ENCODE results near the gene PNPLA5.
A peak's percentile ranks its signal among the peaks of the same experiment; 100 is the strongest.

Gene PNPLA5

DNA sequence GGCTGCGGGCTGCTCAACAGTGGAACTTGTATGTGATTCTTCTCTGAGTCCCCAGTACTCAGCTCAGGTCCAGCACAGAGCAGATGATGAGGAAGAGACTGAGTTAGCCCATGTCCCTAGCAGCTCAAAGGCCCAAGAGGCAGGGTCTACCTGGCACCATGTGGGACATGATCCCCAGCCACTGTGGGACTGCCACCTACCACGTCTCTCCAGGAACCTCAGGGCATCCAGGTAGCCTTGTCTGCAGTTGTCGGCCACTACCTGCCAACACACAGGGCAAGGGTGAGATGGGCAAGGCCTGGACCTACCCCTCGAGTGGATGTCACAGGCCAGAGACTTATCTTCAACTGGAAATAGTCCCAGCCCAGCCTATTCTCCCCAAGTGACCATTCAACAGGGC lies 4.4 kb downstream of the PNPLA5 start:
- TF ChIP-seq CTCF (IDR thresholded peaks at IDR 0.05; ENCODE audit: low read depth, low read length, missing control alignments): no peak
- no peak for DNase-seq
- no peak overlapping the region for H3K27ac ChIP-seq
- in situ Hi-C loops (cut with HindIII; ENCODE audit: low pct_ligation_motif_present, low sequenced_read_pairs): no loop called here
- no peaks in the 10 kb centered on the region for H3K36me3 ChIP-seq (replicated peaks)
- H3K4me3 ChIP-seq (ENCODE audit: low read depth, low read length): no peak overlapping the region
- H3K27me3 ChIP-seq (replicated peaks): peaks cover 28% of the 10 kb centered on the region

DNA sequence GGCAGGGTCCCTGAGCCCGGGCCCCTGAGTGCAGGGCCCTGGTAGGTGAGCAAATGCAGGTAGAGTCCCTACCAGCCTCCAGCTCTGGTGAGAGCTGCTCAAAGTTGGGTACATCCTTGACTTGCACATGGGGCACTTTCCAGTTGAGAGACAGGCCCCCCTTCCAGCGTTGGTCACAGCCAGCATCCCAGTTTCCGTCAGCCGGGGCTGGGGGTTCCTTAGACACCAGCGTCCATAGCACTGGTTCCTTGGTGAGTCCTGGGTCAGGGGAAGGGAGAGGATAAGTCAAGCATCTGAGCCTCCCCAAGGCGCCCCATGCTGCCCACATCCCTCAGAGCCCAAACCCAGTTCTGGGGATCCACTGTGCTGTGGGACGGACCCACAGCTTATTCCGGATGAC lies 5.6 kb downstream of the PNPLA5 start:
- H3K36me3 ChIP-seq (replicated peaks): no peaks in the 10 kb centered on the region
- in situ Hi-C loops (cut with HindIII; ENCODE audit: low pct_ligation_motif_present, low sequenced_read_pairs): no loop called here

GRCh38 chr22:43885786-43886185 lies 6.0 kb downstream of the PNPLA5 start:
- Histone ChIP-seq H3K4me3 (ENCODE audit: low read depth, low read length) (no peak overlapping the region), H3K36me3 (replicated peaks) (no peaks in the 10 kb centered on the region), H3K27ac (no peak overlapping the region), H3K27me3 (replicated peaks) (peaks cover 12% of the 10 kb centered on the region)
- DNase-seq: no peak
- no peak for TF ChIP-seq CTCF (IDR thresholded peaks at IDR 0.05; ENCODE audit: low read depth, low read length, missing control alignments)
- in situ Hi-C loops (cut with HindIII; ENCODE audit: low pct_ligation_motif_present, low sequenced_read_pairs): no loop called here

More for the DNA sequence above, 5.6 kb downstream of the PNPLA5 start:
- no peak overlapping the region for H3K4me3 ChIP-seq (ENCODE audit: low read depth, low read length)
- peaks cover 17% of the 10 kb centered on the region for H3K27me3 ChIP-seq (replicated peaks)
- TF ChIP-seq CTCF (IDR thresholded peaks at IDR 0.05; ENCODE audit: low read depth, low read length, missing control alignments): no peak
- DNase-seq: no peak
- no peak overlapping the region for H3K27ac ChIP-seq

DNA sequence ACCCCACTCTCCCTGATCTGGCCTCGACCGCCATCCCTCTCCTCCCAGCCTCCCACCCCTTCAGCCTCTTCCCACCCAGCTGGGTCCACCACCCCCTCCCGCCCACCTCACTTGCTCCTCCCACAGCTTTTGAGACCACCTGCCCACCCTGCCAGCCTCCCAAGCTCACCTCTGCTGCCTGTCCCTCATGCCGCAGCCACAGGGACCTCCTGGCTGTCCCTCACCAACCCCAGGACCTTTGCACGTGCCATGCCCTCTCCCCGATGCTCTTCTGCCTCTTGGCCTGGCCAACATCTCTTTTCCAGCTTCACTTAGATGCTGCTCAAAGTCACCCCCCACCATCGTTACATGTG lies 6.5 kb downstream of the PNPLA5 start:
- peaks cover 9% of the 10 kb centered on the region for H3K27me3 ChIP-seq (replicated peaks)
- in situ Hi-C loops (cut with HindIII; ENCODE audit: low pct_ligation_motif_present, low sequenced_read_pairs): no loop called here
- DNase-seq: no peak

DNA sequence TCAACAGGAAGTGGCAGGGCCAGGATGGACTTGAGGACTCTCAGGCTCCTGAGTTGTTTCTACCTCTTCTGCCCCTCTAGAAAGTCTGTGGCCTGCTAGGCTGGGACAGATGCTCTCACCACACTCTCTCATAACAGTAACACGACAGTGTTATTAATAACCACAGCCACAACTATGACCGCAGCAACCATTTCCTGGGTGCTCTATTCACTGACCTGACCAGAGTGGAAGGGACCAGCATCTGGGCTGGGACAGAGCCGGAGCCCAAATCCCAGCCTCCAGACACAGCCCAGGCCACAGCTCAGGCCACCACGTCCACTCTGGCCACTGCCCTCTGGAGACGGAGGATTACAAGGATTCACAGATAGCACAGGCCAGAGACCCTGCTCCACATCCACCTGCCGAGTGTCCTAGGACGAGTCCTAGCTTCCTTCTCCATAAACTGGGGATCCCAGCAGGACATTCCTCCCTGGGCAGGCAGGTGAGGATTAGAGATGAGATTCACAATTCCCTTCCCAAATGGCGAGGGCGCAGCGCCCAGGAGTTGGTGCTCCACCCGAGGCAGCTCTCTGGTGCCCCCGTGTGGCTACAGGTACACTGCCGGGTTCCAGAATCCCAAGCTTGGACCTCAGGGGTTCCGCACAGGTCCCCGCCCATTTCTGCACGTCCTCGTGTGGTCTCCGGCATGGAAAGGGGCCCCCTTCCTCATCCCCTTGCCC lies 7.1 kb downstream of the PNPLA5 start:
- no peaks in the 10 kb centered on the region for H3K36me3 ChIP-seq (replicated peaks)
- peak; percentile 96 for TF ChIP-seq CTCF (IDR thresholded peaks at IDR 0.05; ENCODE audit: low read depth, low read length, missing control alignments)
- H3K4me3 ChIP-seq (ENCODE audit: low read depth, low read length): no peak overlapping the region
- peak; percentile 11 for DNase-seq
- in situ Hi-C loops (cut with HindIII; ENCODE audit: low pct_ligation_motif_present, low sequenced_read_pairs): no loop called here
- H3K27ac ChIP-seq: no peak overlapping the region
- H3K27me3 ChIP-seq (replicated peaks): peaks cover 5% of the 10 kb centered on the region

More for the DNA sequence above, 6.5 kb downstream of the PNPLA5 start:
- TF ChIP-seq CTCF (IDR thresholded peaks at IDR 0.05; ENCODE audit: low read depth, low read length, missing control alignments): no peak
- H3K27ac ChIP-seq: no peak overlapping the region
- H3K36me3 ChIP-seq (replicated peaks): no peaks in the 10 kb centered on the region
- H3K4me3 ChIP-seq (ENCODE audit: low read depth, low read length): no peak overlapping the region

Measured in brain microvascular endothelial cell (primary cell).